GM20431 (cell line): ENCODE results near the gene WRAP73.

Source experiments
- in situ Hi-C: fragments of 300-500 bp; cut with MseI, MboI; formaldehyde crosslinking; loops from one replicate; pipeline ENCODE4 v1.15.0; 2020; ENCODE audit warnings: low sequenced_read_pairs; ENCODE audit not compliant: unreplicated experiment

The WRAP73 gene

DNA sequence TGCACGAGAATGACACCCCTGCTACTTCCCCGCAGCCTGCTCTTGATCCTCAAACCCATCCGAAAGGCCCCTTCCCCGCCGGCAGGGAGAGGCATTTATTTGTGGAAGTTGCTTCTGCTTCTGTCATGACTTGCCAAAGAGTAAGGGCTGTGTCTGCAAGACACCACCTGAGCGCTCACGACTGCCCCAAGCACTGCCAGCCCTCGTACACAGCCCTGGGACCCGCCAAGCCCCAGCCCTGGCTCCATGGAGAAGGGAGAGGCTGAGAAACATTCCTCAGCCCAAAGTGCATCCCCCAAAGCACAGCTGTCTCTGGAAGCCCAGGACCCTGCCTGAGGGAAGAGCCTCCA is 31.4 kb downstream of the WRAP73 start:
- in situ Hi-C loops, result loop anchor here (5.0 kb wide), 1 partner anchor 51 kb away; no protein-coding TSS in a partner anchor

DNA sequence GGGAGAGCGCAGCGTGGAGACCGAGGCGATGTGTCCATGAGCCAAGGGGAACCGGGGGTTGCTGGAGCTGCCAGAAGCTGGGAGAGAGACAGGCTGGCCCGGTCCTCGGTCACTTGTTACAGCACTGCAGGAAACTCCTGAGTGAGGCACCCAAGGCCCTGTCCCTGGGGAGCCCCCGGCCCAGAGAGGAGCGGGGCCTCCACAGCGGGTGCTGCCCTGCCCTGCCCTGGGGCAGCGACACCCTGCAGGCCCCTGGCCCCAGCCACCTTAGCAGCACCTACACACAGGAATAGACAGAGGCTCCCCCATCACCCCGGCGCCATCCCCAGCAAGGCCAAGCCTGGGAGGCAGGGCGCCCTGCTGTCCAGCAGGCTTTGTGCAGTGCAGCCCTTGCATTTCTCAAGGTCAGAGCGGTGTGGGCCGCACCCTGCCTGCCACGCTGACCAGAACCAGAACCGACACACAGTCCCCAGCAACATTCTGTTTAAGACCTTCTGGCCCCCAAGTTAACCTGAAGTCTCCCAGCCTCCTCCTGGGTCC is 32.0 kb downstream of the WRAP73 start:
- in situ Hi-C loops, result loop anchor here (5.0 kb wide), 1 partner anchor 51 kb away; no protein-coding TSS in a partner anchor

DNA sequence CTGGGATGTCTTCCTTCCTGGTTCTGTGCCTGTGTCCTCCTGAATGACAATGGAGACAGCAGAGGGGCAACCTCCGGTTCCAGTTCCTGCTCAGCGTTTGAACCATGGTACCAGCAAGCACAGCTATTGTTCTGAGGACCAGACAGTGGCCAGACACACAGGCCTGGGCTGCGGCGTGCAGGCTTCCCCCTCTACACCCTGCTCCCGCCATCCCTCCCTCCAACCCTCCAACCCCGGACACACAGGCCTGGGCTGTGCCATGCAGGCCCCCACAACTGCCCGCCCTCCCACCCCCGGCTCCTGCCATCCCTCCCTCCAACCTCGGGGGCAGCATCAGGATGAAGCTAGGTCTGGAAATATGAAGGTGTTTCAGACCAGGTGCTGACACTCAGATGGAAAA is 33.0 kb downstream of the WRAP73 start:
- in situ Hi-C loops, result loop anchor here (5.0 kb wide), 1 partner anchor 50 kb away; no protein-coding TSS in a partner anchor

DNA sequence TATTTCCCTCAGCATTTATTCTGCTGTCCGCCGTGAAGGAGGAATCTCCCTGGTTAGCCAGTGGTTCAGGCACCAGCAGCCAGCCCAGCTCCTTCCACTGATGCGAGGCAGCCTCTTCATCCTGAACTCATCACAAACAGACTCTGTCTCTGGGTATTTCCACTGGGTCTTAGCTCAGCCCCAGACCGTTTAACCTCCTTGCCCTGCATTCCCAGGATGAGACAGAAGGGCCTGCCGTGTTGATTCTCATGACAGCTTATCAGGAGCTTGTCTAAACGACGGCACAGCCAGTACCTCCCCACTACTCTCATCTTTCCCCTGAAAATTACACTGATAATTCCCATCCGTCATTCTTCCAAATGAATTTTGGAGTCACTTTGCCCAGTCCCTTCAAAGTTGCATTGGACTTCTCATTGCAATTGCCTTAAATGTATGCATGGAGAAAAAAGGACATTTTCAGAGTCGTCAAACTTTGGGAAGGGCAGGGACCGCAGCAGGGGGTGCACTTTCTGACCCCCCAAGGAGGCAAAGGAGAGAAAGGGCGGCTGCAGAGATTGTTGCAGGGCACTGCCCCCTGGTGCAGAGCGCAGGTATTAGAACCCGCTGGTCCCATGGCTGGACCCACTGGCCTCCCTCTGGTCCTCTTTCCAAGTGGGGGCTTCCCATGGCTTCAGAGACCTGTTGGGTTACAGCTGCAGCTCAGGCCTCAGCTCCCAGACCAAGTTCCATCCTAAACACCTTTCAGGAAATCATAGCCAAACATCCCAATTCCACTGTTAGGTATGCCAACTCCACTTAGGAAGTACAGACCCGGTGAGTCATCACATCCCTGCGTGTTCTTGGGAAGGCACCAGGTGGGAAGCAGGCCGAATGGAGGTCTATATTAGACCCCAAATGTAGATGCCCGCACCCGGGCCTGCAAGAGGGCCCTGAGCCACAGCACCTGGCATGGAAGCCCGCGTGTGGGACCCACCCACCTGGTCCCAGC is 34.9 kb downstream of the WRAP73 start:
- in situ Hi-C loops, result loop anchor here (5.0 kb wide), 1 partner anchor 48 kb away; no protein-coding TSS in a partner anchor

DNA sequence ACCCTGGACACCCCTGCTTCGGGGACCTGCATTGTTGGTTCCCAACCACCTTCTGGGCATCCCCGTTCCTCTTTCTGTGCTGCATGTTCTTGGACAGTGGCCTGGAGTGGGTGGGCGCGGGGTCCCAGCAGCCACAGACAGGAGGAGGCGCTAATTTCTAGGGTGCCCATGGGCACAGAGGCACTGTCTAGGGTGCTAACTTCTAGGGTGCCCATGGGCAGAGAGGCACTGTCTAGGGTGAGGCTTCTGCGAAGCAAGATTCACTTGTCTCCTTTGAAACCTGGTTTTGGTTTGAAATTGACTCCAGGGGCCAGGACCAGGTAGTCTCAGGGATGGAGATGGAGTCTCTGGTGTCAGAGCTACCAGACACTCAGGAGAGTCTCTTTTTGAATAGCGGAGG is 37.8 kb downstream of the WRAP73 start:
- in situ Hi-C loops, result no loop called here

DNA sequence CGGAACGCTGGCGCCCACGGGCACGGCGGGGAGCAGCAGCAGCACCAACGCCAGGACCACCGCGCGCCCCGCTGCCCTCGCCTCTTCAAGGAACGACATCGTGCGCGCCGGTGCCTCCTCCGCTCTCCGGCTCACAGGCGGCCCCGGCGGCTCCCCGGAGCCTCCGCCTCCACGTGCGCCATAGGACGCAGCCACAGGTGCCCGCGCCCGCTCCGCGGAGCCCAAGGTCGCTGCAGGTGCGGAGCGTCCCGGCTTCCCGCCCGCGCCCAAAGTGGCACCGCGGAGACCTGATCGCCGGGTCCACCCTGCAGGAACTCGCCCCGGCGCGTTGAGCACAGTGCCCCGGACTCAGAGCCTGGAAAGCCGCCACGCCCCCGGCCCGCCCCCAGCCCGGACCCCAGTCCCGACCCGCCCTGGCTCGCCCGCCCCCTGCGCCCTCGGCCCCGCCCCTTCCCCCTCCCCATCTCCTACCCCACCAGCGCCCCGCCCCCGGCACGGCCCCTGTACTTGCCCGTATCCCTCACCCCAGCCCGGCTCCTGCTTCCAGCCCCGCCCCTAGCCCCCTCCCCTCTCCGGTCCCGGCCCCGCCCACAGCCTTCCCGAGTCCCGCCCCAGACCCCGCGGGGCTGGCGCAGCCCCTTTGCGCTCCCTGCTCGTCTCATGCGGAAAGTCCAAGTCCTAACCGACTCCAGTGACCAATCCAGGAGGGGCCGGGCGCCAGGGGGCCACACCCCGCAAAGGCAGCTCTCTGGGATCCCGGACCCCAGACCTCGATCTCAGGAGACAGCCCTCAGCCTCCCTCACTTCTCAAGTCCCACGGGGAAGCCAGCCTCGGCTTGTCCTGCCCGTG is 38.5 kb downstream of the WRAP73 start, which contains the start of gene MEGF6:
Gene MEGF6, minus strand, starts transcription at position 339 of the 850 bp plus-strand sequence. Its CDS starts 240 bp downstream, at position 99.
- in situ Hi-C loops, result no loop called here

DNA sequence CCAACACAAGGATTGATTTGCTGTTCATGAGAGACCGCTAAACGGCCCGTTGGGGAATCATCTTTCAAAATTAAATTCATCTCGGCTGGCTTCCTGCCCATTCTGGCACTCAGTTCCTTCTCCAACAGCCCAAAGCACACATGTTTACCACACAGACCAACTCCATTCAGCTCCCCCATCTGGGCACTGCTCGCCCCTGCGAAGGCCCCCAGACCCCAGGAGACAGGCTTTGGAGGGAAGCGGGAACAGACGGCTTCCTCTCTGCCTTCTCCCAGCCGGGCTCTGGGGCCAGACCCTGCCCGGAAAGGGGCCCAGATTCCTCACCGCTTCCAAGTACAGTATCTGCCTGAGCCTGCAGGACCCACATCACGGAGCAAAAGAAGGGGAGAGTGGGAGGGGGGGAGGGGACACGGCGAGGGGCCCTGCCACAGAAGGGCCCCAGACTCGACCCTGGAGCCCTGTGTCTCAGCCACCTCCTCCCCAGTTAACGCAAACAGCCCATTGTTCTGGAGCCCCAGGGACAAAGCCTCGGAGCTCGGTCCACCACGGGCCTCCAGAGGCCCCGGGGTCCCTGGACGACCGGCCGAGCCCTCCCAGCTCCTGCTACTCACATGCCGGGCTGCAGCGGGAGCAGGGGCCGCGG is 39.3 kb downstream of the WRAP73 start:
- in situ Hi-C loops, result no loop called here

DNA sequence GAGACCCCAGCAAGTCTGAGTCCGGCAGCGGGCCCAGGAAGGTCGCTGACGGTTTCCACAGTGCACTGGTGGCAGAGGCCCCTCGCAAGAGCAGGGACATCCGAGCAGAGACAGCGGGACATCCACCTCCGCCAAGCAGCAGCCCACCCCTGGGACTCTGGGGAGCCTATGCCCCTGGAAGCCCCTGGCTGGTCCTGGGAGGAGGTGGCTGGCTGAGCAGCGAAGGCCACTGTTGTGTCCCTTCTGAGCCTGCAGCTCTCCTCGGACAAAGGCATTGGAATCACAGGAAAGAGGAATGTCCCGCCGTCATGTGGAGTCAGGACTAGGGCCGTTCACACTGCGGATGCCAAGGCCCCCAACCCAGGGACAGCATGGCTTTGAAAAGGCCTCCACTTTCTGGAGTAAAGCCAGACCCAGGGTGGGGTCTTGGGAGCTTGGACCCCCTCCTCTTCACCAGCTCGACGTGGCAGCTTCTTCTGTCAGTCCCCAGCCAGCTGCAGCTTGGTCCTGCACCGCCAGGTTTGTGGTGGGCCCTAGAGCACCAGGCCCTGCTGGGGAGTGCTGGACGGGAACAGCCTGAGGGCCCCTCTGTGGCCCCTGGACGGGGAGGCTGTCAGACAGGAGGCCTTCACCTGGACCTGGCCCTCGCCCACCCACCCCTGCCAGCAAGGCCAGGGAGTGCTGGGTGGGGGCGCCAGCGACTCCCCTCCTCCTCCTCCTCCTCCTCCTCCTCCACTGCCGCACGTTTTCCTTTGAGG is 40.0 kb downstream of the WRAP73 start:
- in situ Hi-C loops, result no loop called here

DNA sequence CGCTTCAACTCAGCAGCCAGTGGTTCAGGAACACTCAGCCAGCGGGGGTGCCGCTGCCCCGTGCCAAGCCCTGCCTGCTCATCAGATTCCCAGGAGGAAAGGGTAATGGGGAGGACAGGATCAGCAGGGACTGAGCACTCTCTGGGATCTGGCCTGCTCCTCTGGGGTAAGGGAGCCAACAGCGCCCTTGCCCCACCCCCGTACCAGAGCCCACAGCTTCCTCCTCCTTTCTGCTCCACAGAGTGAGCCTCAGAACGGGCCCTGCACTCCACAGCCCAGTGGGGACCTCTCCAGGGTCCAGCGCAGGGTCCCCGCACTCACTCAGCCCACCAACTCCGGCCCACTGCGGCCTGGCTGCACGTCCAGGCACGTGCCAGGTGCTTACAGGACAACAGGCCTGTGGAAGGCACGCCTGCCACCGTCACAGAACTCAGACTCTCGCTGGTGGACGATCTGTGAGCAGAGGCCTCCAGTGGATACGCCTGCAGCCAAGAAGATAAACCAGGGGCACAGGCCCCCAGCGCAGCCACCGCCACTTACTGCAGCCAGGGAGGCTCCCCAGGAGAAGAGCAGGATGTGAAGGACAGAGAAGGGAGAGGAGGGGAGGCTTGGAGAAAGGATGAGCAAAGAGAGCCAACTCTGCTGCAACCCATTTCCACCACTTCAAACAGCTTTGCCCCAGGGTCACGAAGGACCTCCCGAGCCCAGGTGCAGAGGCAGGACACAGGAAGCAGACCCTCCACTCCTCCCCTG is 40.7 kb downstream of the WRAP73 start:
- in situ Hi-C loops, result no loop called here

DNA sequence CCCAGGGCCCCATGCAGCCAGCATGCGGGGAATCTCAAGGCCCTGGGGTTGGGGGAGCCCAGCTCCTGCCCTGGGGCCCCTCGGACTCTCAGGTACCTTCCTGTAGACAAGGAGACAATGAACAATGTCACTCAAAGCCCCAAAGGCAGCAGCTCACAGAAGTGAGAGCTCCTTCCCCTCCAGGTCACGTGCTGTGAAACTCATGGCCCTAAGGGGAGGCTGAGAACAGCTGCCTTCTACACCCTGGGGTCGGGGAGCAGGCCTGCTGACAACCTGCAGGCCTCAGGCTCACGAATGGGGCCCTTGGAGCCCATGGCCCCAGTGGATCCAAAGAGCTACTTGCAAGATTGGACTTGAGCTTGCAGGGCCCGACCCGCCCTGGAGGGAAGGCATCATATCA is 41.7 kb downstream of the WRAP73 start:
- in situ Hi-C loops, result no loop called here

DNA sequence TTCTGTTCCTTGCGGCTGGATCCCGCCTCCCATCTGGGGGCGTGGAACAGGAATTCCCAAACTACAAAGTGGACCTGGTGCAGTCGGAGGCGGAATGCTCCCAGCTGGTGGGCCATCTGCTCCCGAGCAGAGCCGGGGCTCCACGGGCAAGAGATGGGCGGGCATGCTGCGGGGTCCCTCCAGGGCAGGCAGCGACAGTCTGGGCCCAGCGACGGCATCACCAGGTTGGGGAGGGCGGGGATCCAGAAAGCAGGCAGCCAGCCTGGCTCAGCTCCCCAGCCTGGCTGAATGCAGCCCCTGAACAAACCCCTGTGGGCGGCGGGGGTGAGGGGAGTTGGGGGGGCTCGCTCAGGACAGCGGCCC is 42.2 kb downstream of the WRAP73 start:
- in situ Hi-C loops, result no loop called here

DNA sequence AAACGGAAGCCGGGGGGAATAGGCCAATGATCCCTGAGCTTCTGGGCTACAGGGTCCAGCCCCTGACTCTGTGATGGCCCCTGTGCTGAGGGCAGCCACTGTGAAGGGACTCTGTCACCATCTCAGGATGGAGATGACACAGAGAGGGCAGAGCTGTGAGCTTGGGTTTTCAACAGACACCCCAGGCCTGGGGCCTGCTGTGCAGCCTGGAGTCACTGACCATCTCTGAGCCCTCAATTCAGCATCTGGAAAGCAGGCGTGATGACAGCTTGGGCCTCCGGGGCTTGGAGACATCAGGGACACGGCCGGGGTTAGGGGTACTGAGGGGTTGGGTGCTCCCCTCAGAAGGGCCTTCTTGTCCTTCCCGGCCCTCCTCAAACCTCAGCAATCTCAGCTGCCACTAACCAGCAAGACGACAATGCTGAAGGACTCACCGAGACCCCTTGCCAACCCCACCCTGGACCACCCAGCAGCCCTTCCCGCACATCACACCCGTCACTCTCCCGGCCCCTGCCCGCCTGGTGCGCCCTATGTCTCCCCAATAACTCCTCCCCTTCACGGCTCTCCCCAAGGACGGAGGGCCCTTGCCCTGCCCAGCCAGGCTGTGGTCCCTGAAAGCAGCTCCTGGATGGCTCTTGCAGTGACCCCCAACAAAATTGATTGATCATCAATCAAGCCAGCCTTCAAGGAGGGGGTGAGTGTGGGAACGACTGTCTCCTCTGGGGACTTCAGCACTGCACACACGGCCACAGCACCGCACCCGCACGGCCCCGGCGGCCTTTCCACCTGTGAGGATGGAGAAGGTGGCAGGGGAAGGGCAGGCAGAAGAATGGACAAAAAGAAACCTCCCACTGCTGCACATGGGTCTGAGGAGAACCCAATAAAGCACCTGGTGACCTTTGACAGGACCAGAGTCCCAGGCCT is 42.9 kb downstream of the WRAP73 start:
- in situ Hi-C loops, result no loop called here

DNA sequence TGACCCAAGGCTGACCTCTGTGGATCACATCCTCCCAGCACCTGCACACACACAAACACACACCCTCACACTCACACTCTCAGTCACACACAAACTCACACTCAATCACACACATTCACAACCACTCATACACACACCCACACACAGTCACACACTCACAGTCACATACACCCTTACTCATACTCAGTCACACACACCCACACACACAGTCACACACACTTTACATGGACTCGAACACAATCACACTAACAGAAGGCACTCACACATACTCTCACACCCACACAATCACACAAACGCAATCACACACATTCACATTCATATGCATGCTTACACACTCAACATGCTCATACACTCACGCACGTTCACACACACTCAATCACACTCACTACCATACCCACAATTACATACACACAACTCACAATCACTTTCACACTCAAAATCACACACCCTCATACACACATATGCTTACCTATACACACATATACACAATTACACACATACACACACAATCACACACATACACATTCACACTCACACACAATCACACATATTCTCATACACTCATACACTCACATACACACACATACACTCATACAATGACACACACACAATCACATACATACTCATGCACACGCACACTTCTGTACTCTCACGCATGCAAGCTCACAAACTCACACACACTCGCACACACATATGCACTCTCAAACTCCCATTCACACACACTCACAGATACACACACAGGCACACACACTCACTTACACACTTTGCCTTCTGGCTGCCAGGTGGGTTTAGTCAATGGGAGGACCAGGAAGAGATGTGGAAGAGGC is 44.7 kb downstream of the WRAP73 start:
- in situ Hi-C loops, result no loop called here

DNA sequence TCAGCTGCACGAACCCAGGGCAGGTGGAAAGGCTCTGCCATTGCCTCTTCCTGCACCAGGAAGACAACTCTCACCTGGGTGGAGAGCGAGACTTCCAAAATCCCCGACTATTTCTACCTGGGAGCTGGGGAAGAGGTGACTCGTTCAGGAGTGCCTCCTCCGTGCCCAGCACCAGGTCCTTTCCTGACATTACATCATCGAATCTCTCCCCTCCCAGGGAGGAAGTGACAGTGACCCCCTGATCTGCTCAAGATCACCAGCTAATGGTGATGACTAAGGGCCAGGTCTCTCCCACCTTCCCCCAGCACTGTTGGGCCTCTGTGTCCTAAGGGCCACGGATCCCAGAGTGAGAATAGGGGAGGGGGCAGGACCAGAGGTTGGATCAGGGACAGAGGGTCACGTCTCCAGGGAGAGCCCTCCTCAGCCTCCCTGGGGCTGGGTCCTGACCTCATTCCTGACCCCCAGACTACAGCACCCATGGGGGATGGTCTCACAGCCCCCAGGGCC is 45.4 kb downstream of the WRAP73 start:
- in situ Hi-C loops, result no loop called here

DNA sequence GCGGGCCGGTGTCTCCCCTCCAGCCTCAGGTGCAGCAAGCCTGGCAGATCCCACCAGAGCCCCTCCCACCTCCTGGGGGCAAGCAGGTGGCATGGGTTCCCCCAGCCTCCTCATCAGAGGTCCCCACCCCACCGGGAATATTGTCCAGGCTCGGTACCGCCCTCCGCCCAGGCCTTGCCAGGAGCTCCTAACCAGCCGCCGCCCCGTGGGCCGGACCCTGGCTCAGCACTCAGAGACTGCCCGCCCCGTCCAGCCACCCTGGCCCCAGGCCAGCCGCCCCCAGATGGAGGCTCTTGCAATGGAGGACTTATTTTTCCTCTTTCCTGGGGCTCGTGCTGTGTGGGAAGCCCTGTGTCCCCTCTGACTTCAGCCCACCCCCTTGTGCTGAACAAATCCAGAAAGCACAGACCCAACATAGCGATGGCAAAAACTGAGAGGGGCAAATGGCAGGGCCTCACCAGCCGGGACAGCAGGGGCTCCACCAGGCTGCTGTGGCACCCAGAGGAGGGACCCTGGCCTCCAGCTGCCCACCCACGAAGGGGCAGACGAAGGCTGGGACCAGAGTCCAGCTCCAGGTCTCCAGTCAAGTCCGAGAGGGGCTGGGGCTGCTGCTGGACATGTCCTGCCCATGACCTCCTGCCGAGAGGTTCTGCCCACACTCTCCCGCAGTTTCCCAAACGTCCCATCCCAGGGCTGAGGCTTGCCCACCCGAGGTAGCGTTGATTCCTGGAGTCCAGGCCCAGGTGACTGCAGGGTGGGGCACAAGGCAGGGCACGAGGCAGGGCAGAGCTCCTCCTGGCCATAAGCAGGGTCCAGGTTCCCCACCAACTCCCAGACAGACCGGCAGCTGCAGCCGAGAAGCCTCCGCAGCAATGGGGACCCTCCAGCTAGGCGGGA is 46.1 kb downstream of the WRAP73 start:
- in situ Hi-C loops, result no loop called here

DNA sequence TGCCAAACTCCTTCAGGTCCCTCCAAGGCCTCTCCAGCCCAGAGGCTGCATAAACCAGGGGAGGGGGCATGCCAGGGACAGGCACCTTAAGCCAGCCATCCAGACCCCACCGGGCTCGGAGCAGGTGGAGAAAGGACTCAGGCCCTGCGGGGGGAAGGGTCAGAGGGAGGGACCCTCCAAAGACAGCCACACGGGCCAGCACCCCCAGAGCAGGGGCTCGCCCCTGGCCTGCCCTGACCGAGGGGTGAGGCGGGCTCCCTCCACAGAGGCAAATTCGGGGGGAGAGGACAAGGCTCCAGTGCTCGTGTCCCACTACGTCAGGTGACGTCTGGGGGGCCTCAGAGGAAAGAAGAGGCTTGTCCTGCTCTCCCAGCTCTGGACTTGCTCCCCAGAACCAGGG is 46.7 kb downstream of the WRAP73 start:
- in situ Hi-C loops, result no loop called here
